ENCODE measurements around the gene KDM2B.

KDM2B gene

DNA sequence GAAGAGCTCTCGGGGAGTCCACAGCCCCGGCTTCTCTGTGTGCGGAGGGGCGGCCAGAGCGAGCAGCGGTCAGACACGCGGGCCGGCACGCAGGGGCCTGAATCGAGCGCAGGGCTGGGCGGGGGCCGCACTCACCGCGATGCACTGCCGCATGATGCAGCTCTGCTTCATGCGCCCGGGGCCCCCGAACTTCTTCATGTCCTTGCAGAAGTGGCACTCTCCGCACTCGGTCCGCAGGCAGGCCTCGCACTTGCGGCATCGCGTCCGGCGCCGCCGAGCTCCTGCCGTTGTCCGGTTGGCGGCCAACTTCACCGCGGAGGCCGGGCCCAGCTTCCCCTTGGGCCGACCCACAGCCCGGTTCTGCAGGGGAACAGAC, 127.8 kb downstream of the KDM2B start:
- no peak for DNase-seq
- in situ Hi-C loops (cut with HindIII; ENCODE audit: low pct_ligation_motif_present, low pct_unique_long_range_greater_than_20kb, low sequenced_read_pairs) = no loop called here

- in situ Hi-C loops (cut with HindIII; ENCODE audit: low pct_ligation_motif_present, low pct_unique_long_range_greater_than_20kb, low sequenced_read_pairs) = no loop called here
- DNase-seq = no peak
These were observed 128.4 kb downstream of the KDM2B start for GRCh38 chr12:121452340-121452984.

GRCh38 chr12:121451961-121452339, 128.9 kb downstream of the KDM2B start:
- in situ Hi-C loops (cut with HindIII; ENCODE audit: low pct_ligation_motif_present, low pct_unique_long_range_greater_than_20kb, low sequenced_read_pairs) = no loop called here
- DNase-seq = no peak

DNA sequence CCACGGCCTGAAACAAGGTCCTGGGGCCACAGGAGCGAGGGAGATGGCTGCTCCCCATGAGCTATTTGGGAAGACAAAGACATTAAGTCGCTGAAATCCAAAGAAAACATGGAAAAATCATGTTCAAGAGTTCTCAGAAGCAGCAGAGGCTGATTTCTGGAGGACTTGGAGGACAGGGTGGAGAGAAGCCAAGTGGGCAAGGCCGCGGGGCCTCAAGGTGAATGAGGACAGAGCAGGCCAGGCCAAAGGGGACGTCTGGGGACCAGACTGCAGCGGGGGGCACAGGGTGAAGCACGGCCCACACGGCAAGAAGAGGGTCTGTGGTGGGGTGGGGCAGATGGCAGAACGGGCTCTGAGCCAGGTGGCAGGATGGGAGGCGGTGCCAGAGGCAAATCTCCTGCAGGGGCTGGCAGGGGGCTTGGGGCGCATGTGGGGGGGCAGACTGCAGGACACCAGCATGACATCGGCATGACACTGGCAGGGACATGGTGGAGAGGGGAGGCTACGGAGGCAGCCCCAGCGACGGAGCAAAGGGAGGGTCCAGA, 132.0 kb downstream of the KDM2B start:
- DNase-seq = no peak
- in situ Hi-C loops (cut with HindIII; ENCODE audit: low pct_ligation_motif_present, low pct_unique_long_range_greater_than_20kb, low sequenced_read_pairs) = no loop called here

DNA sequence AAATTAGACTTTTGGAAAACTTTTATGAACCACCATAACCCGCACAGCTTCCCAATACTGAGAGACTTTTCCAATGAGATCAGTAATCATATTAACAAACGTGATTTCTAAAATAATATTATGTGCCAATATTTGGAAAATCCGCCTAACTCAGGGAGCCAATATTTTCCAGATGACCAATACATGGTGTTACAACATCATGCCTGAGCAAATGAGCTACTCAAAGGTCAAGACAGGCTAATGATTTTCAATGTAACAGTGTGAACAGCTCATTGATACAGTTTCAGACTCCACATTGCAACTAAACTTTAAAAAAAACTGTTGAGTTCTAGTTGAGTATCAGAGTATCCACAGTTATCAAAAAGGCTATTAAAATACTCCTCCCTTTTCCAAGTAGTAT, 134.1 kb downstream of the KDM2B start:
- no peak for DNase-seq
- in situ Hi-C loops (cut with HindIII; ENCODE audit: low pct_ligation_motif_present, low pct_unique_long_range_greater_than_20kb, low sequenced_read_pairs) = no loop called here

- in situ Hi-C loops (cut with HindIII; ENCODE audit: low pct_ligation_motif_present, low pct_unique_long_range_greater_than_20kb, low sequenced_read_pairs) = no loop called here
- no peak for DNase-seq
These were observed 136.0 kb downstream of the KDM2B start for GRCh38 chr12:121444842-121445202.

DNA sequence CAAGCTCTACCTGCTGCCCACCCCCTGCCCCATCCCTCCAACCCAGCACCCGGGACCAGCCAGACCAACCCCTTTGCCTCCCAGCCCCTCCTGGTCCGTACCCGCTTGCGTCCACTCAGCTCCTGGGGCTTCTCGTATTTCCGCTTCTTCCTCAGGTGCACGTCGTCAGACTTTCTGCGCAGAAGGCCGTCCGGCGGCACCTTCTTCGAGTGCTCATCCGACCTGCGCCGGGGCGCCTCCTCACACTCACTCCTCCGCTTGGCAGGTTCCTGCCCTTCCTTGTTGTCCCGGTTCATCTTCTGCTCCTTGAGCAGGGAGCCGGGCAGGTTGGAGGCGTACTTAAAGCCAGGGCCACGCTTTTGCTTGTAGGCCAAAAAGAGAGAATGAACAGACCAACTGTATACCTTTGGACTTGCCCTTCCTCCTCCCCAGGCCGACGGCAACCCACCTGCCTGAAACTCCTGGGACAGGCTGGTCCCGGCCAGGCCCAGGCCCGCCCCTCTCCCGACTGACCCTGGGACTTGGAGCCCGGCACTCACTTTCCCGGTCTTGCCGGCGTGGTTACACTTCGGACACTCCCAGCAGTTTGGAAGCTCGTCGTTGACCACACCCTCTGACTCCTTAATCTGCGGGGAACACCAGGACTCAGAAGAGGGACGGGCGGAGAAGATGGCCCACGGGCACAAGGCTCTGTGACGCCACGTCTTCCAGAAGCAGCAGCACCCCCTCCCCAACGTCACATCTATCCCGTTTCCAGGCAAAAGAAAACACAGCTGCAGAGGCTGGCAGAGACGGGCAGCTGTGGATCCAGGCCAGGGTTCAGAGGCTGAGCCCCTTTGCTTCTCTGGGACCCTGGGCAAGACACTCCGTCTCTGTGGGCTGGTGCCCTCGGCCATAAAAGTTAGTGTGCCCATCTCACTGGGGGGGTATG, 136.6 kb downstream of the KDM2B start:
- in situ Hi-C loops (cut with HindIII; ENCODE audit: low pct_ligation_motif_present, low pct_unique_long_range_greater_than_20kb, low sequenced_read_pairs) = no loop called here
- DNase-seq = no peak

DNA sequence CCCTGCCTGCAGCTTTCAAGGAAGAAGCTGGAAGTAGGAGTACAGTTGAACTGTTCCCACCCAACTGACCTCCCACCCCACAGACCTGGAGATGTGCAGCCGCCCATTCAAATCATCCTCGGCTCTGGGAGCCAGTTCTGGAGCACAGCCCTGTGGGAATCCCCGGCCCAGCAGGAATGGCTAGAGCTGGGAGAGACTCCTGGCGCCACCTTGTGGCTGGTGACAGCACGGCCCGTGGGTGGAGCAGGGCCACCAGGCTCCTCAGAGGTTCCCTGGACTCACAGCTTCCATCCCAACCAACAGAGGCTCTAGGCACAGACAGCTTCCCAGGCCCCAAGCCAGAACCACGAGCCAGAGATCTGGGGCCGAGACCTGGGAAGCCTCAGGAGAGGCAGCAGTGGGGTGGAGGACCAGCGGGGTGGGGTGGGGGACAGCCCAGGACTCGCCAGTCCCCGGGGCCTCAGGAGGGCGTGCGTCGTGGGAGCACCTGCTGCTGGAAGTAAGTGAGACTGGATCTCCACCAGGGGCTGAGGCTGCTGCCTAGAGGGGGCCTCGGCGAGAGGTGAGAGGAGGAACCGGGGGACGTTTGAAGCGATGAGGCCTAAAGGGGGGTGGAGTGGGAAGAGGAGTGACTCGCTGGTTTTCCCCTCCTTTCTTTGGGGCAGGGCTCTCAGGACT, 137.5 kb downstream of the KDM2B start:
- in situ Hi-C loops (cut with HindIII; ENCODE audit: low pct_ligation_motif_present, low pct_unique_long_range_greater_than_20kb, low sequenced_read_pairs) = no loop called here

GRCh38 chr12:121442028-121442948, 138.5 kb downstream of the KDM2B start:
- in situ Hi-C loops (cut with HindIII; ENCODE audit: low pct_ligation_motif_present, low pct_unique_long_range_greater_than_20kb, low sequenced_read_pairs) = no loop called here
- DNase-seq = no peak

More for the DNA sequence above, 137.5 kb downstream of the KDM2B start:
- DNase-seq = peak; percentile 85

GRCh38 chr12:121441555-121441954, 139.3 kb downstream of the KDM2B start:
- in situ Hi-C loops (cut with HindIII; ENCODE audit: low pct_ligation_motif_present, low pct_unique_long_range_greater_than_20kb, low sequenced_read_pairs) = no loop called here
- no peak for DNase-seq

GRCh38 chr12:121440768-121441167, 140.1 kb downstream of the KDM2B start:
- no peak for DNase-seq
- in situ Hi-C loops (cut with HindIII; ENCODE audit: low pct_ligation_motif_present, low pct_unique_long_range_greater_than_20kb, low sequenced_read_pairs) = no loop called here

DNA sequence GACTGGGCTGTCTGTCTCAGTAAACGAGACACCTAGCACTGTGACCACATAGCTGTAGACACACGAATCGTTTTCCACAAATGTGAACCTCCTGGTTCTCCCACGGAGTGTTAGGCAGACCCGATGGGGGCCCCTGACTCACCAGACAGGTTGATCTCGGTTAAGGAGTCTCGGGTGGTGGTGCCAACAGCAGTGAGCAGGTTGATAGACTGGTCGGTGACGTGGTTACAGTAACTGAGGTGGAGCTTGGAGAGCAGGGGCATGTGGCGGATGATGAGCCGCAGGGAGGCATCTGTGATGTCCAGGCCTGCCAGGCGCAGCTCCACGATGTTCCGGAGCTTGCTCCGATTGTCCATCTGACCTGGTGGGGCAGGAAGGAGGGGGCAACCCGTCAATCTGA, 141.1 kb downstream of the KDM2B start:
- in situ Hi-C loops (cut with HindIII; ENCODE audit: low pct_ligation_motif_present, low pct_unique_long_range_greater_than_20kb, low sequenced_read_pairs) = no loop called here
- no peak for DNase-seq

GRCh38 chr12:121438905-121439304, 141.9 kb downstream of the KDM2B start:
- in situ Hi-C loops (cut with HindIII; ENCODE audit: low pct_ligation_motif_present, low pct_unique_long_range_greater_than_20kb, low sequenced_read_pairs) = no loop called here
- DNase-seq = no peak

- DNase-seq = no peak
These were observed 144.1 kb downstream of the KDM2B start for GRCh38 chr12:121436706-121437105.

DNA sequence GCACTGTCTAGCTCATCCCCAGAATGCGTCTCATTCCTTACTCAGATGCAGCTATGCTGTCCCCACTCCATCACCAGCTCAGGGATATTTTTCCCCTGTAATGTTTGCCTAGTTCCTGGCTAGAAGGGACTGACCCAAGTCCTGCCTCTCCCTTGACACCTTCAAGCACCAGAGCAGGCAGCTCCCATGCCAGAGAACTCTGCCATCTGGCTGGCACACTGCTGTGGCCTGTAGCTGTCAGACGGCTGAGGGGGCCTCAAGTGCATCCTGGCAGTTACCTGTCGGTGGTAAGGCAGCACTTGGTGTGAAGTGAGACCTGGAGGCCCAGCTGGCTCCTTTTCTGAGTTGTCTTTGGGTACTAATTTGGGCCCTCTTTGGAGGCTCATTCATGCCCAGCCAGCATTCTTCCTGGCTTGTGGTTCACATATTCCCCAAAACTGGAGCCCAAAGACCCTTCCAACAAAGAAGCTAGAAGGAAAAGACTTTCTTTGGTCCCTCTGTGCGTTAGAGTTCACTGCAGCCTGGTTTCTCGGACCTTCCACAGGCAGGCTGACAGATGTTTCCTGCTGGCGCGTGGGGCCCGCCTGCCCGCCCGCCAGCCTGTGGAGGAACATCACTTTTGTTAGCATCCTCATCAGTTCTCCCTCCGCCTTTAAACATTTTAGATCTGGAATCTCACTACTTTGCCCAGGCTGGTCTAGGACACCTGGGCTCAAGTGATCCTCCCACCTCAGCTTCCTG, 147.9 kb downstream of the KDM2B start:
- no peak for DNase-seq
- in situ Hi-C loops (cut with HindIII; ENCODE audit: low pct_ligation_motif_present, low pct_unique_long_range_greater_than_20kb, low sequenced_read_pairs) = no loop called here

More at GRCh38 chr12:121436706-121437105, 144.1 kb downstream of the KDM2B start:
- in situ Hi-C loops (cut with HindIII; ENCODE audit: low pct_ligation_motif_present, low pct_unique_long_range_greater_than_20kb, low sequenced_read_pairs) = no loop called here

DNA sequence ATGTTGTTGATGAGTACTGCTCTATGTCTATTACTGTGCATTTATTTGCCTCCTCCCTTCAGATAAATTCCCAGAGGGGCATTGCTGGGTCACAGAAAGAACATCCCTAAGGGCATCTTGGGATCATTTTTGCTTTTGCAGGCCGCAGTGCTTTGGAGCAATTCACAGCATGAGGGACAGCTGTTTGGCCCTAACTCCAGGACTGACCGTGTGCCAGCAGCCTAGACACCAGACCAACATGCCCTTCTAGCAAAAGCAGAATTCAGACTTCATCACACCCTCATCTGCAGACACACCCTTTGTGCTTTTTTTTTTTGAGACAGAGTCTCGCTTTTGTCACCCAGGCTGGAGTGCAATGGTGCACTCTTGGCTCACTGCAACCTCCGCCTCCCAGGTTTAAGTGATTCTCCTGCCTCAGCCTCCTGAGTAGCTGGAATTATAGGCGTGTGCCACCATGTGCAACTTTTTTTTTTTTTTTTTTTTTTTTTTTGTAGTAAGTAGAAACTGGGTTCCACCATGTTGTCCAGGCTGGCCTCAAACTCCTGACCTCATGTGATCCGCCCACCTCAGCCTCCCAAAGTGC, 149.9 kb downstream of the KDM2B start:
- no peak for DNase-seq
- in situ Hi-C loops (cut with HindIII; ENCODE audit: low pct_ligation_motif_present, low pct_unique_long_range_greater_than_20kb, low sequenced_read_pairs) = no loop called here

DNA sequence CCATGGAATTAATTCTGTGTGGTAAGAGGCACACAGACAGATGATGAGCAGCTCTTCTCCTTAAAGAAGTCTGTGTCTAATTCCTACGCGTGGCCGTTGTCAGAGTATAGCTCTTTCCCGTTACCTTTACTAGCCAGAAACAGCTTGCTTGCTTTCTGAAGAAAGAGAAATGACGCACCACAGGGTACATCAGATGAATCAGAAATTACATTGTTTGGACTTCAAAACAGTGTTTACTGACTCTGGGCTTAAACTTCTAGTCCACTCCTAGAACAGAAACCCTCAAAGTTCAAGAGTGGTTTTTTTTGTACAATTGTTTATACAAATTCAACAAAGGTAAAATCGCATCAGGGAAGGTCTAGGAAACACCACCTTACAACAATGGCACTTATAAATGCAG, 151.9 kb downstream of the KDM2B start:
- no peak for DNase-seq
- in situ Hi-C loops (cut with HindIII; ENCODE audit: low pct_ligation_motif_present, low pct_unique_long_range_greater_than_20kb, low sequenced_read_pairs) = no loop called here

Measured in ACHN (cell line).